ENCODE results near the gene SBK2. TPM values are rescaled to one million over a fixed set of nuclear protein-coding genes. Genes with fewer than 3 reads are reported as not detected.
"Not testable (repeated sequence)": the region's sequence is repeated elsewhere in the genome, so short reads cannot be mapped to it uniquely, and the experiment has no call there.

The SBK2 gene
- total RNA-seq, 4 donors from 2014 or later = not detected

DNA sequence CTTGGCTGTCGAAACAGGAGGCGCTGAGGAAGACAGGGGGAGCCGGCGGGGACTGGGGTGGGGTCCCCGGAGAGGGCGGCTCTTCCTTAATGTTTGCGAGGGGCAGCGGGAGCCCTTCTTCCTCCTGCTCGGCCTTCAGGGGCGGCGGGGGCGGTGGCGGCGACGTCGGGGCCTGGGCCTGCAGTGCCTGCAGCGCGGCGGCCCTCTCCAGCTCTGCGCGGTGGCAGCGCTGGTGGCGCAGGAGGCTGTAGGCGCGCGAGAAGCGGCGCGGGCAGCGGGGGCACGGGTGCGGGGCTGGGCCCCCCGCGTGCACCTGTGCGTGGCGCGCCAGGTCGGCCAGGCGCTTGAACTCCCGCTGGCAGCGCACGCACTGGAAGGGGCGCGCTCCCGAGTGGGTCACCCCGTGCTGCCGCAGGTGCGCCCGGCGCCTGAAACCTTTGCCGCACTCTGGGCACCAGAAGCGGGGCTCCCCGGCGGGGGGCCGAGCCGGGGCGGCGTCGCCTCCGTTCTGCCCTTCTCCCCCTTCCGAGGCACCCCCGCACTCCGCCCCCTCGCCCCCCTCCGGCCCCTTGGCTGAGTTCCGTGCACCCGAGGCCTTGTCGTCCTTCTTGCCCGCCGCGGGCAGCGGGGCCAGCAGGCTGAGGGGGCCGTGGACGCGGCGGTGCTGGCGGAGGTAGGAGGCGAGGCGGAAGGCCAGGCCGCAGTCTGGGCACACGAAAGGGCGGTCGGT, 41.3 kb upstream of the SBK2 start:
- H3K36me3 ChIP-seq = peaks cover 0 to 27% (median 7%) of the 10 kb centered on the region in 3 donors
- H3K27ac ChIP-seq = no peak overlapping the region
- WGBS, 2 donors = 70 to 95% methylated on average over 2 to 8 of the region's 83 CpGs
- intact Hi-C loops (cut with DNase I) = no loop called here
- H3K4me1 ChIP-seq = peaks cover 11 to 31% (median 12%) of the 10 kb centered on the region in 3 donors
- no peaks in the 10 kb centered on the region for H3K9me3 ChIP-seq
- H3K4me3 ChIP-seq = no peak overlapping the region
- TF ChIP-seq, protein P1, sequence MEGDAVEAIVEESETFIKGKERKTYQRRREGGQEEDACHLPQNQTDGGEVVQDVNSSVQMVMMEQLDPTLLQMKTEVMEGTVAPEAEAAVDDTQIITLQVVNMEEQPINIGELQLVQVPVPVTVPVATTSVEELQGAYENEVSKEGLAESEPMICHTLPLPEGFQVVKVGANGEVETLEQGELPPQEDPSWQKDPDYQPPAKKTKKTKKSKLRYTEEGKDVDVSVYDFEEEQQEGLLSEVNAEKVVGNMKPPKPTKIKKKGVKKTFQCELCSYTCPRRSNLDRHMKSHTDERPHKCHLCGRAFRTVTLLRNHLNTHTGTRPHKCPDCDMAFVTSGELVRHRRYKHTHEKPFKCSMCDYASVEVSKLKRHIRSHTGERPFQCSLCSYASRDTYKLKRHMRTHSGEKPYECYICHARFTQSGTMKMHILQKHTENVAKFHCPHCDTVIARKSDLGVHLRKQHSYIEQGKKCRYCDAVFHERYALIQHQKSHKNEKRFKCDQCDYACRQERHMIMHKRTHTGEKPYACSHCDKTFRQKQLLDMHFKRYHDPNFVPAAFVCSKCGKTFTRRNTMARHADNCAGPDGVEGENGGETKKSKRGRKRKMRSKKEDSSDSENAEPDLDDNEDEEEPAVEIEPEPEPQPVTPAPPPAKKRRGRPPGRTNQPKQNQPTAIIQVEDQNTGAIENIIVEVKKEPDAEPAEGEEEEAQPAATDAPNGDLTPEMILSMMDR (IDR thresholded peaks at IDR 0.05) = no peak
- TF ChIP-seq POLR2A (IDR thresholded peaks at IDR 0.05) = no peak
- H3K27me3 ChIP-seq = no peaks in the 10 kb centered on the region
- no peak for DNase-seq

DNA sequence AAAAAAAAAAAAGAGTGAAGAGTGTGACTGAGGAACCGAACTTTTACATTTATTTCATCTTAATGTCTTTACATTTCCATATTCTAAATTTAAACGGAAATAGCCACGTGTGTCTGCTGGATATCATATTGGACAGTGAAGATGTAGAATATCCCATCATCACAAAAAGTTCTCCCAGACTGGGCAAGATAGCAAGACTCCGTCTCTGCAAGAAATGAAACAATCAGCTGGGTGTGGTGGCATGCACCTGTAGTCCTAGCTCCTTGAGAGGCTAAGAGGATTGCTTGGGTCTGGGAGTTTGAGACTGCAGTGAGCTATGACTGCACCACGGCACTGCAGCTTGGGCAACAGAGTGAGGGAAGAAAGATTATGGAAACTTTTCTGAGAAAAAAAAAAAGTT, 39.8 kb upstream of the SBK2 start:
- Histone ChIP-seq H3K27ac (no peak overlapping the region), H3K36me3 (peaks cover 0 to 27% (median 7%) of the 10 kb centered on the region in 3 donors), H3K4me3 (no peak overlapping the region), H3K27me3 (no peaks in the 10 kb centered on the region), H3K4me1 (peaks cover 9 to 23% (median 11%) of the 10 kb centered on the region in 3 donors), H3K9me3 (no peaks in the 10 kb centered on the region)
- WGBS, 2 donors = 82 to 93% methylated on average over 5 of the region's 5 CpGs
- intact Hi-C loops (cut with DNase I) = no loop called here
- no peak for DNase-seq
- TF ChIP-seq, protein P1 (IDR thresholded peaks at IDR 0.05) = no peak
- TF ChIP-seq POLR2A (IDR thresholded peaks at IDR 0.05) = no peak

DNA sequence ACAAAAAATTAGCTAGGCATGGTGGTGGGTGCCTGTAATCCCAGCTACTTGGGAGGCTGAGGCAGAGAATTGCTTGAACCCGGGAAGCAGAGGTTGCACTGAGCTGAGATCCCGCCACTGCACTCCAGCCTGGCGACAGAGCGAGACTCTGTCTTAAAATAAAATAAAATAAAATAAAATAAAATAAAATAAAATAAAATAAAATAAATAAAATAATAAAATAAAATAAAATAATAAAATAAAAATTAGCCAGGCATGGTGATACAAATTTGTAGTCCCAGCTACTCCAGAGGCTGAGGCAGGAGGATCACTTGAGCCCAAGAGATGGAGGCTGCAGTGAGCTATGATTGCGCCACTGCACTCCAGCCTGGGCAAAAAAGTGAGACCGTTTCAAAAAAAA, 37.0 kb upstream of the SBK2 start:
- intact Hi-C loops (cut with DNase I); H3K4me1 ChIP-seq; H3K27me3 ChIP-seq; H3K4me3 ChIP-seq; H3K9me3 ChIP-seq; DNase-seq; H3K27ac ChIP-seq: not testable (repeated sequence)
- H3K36me3 ChIP-seq = peaks cover 0 to 22% (median 7%) of the 10 kb centered on the region in 3 donors
- 78 to 80% methylated on average over 6 of the region's 6 CpGs for WGBS, 2 donors

DNA sequence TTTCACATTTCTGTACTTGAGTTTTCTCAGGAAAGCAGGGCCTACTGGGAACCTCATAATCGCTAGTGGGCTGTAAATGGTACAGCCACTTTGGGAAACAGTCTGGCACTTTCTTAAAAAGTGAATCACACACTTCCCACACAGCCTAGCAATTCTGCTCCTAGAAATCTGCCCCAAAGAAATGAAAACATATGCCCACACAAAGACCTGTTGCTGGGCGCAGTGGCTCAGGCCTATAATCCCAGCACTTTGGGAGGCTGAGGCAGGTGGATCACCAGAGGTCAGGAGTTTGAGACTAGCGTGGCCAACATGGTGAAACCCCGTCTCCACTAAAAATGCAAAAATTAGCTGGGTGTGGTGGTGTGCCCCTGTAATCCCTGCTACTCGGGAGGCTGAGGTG, 32.5 kb upstream of the SBK2 start:
- H3K9me3 ChIP-seq; H3K27ac ChIP-seq; intact Hi-C loops (cut with DNase I); H3K4me3 ChIP-seq; H3K36me3 ChIP-seq; DNase-seq; H3K4me1 ChIP-seq: not testable (repeated sequence)
- 87 to 95% methylated on average over 5 of the region's 5 CpGs for WGBS, 2 donors
- H3K27me3 ChIP-seq = peaks cover 0 to 25% (median 0%) of the 10 kb centered on the region in 4 donors

DNA sequence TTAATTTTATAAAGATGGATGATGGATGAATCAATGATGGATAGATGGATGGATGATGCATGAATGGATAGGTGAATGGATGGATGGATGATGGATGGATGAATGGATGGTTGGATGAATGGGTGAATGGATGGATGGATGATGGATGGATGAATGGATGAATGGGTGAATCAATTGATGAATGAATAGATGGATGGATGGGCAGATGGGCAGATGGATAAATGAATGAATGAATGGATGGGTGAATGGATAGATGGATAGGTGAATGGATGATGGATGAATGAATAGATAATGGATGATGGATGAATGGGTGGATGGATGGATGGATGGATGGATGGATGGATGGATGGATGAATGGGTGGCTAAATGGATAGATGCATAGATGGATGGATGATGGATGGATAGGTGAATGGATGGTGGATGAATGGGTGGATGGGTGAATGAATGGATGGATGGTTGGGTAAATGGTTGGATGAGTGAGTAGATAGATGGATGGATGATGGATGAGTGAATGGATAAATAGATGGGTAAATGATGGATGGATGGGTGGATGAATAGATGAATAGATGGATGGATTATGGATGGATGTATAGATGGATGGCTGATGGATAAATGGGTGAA, 30.9 kb upstream of the SBK2 start:
- H3K27ac ChIP-seq = no peak overlapping the region
- no peak overlapping the region for H3K4me3 ChIP-seq
- intact Hi-C loops (cut with DNase I) = no loop called here
- peaks cover 0 to 31% (median 0%) of the 10 kb centered on the region in 4 donors for H3K27me3 ChIP-seq
- H3K36me3 ChIP-seq = no peaks in the 10 kb centered on the region
- no peaks in the 10 kb centered on the region for H3K9me3 ChIP-seq
- DNase-seq = no peak
- TF ChIP-seq POLR2A (IDR thresholded peaks at IDR 0.05) = no peak
- TF ChIP-seq, protein P1 (IDR thresholded peaks at IDR 0.05) = no peak
- peaks cover 0 to 4% (median 0%) of the 10 kb centered on the region in 3 donors for H3K4me1 ChIP-seq

DNA sequence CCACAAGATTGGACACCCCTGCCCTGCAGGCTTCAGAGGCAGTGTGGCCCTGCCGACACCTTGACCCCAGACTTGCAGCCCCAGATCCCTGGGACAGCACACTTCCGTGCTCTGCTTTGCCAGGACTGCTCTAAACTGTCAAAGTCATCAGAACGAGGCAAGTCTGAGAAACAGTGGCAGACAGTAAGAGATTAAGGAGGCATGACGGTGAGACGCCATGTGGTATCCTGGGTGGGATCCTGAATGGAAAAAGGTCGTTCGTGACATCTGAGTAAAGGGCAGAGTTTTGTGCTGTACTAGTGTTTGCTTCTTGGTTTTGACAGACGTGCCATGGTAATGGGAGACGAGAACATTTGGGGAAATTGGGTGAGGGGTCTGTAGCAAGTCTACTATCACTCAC, 29.9 kb upstream of the SBK2 start:
- TF ChIP-seq, protein P1 (IDR thresholded peaks at IDR 0.05) = no peak
- no peak for TF ChIP-seq POLR2A (IDR thresholded peaks at IDR 0.05)
- Histone ChIP-seq H3K27me3 (peaks cover 0 to 31% (median 0%) of the 10 kb centered on the region in 4 donors), H3K36me3 (no peaks in the 10 kb centered on the region), H3K4me3 (no peak overlapping the region), H3K27ac (no peak overlapping the region), H3K4me1 (peaks cover 0 to 4% (median 0%) of the 10 kb centered on the region in 3 donors), H3K9me3 (no peaks in the 10 kb centered on the region)
- 35 to 36% methylated on average over 9 of the region's 9 CpGs for WGBS, 2 donors
- no peak for DNase-seq
- intact Hi-C loops (cut with DNase I) = no loop called here

Data from esophagus squamous epithelium (tissue), 5 donors.